ACHN (cell line): ENCODE data around the gene GRWD1.
A peak's percentile ranks its signal among the peaks of the same experiment; 100 is the strongest.
"Not testable (repeated sequence)": the region's sequence is repeated elsewhere in the genome, so short reads cannot be mapped to it uniquely, and the experiment has no call there.

Experiments
- DNase-seq: peaks from one replicate; pipeline ENCODE4 v3.0.0-alpha.2; 2015
- in situ Hi-C: cut with HindIII; loops from 2 replicates; pipeline ENCODE4 v1.10.0; 2017; ENCODE audit warnings: low sequenced_read_pairs, low pct_ligation_motif_present, low pct_unique_long_range_greater_than_20kb

Gene GRWD1

DNA sequence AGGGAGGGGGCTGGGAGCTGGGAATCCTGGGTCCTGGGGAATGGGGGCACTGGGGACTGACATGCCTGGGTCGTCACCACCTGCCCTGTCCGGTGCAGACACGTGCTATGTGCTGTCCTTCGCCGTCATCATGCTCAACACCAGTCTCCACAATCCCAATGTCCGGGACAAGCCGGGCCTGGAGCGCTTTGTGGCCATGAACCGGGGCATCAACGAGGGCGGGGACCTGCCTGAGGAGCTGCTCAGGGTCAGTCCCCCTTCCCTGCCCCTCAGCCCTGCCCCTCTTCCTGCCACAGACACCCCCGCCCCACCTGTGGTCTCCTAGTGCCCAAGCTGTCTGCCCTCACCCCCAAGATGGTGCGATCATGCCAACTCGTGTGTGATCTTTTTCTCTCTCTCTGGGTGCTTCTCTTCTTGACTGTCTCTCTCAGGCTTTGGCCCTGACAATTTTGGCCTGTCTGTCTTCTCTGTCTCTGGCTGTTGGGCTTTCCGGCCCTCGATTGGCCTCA is 28.4 kb downstream of the GRWD1 start:
- no peak for DNase-seq
- in situ Hi-C loops, result no loop called here

DNA sequence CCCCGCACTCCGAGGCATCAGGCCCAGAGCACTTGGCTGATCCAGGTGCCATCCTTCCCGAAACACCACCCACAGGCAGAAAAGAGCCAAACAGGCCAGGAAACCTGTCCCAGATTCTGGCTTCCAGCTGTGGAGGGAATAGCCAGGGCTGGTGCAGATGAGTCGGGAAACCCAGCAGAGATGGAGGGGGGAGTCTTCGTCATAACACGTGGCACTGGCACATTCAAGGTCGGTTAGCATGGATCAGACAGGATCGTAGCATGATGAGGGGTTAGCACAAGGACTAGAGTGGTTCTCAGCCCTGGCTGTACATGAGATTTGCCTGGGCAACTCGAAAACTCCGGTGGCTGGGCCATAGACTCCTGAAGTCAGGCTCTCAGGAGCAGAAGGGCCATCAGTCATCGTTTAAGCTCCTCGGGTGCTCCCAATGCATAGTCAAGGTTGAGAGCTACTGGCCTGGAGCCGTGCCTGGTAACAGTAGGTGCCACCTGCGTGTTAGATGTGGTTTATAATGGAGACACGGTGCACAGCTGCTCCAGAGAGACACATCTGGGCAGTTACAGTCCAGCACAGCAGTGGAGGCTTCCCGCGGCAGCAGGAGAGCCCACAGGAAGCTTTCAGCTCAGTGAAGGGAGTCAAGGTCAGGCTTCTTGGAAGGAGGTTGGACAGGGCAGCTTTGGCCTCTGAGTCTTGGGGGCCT is 29.7 kb downstream of the GRWD1 start:
- no peak for DNase-seq
- in situ Hi-C loops, result no loop called here

DNA sequence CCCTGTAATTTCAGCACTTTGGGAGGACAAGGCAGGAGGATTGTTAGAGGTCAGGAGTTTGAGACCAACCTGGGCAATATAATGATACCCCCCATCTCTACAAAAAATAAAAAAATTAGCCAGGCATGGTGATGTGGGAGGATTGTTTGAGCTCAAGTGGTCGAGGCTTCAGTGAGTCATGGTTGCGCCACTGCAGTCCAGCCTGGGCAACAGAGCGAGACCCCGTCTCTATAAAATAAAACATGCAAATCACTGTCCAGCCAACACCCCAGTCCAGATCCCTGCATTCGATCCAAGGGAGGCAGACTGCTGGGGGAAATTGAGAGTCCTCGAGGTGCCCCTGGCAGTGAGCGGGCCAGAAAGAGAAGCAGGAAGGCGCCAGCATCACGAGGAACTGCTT is 30.4 kb downstream of the GRWD1 start:
- in situ Hi-C loops, result no loop called here
- no peak for DNase-seq

DNA sequence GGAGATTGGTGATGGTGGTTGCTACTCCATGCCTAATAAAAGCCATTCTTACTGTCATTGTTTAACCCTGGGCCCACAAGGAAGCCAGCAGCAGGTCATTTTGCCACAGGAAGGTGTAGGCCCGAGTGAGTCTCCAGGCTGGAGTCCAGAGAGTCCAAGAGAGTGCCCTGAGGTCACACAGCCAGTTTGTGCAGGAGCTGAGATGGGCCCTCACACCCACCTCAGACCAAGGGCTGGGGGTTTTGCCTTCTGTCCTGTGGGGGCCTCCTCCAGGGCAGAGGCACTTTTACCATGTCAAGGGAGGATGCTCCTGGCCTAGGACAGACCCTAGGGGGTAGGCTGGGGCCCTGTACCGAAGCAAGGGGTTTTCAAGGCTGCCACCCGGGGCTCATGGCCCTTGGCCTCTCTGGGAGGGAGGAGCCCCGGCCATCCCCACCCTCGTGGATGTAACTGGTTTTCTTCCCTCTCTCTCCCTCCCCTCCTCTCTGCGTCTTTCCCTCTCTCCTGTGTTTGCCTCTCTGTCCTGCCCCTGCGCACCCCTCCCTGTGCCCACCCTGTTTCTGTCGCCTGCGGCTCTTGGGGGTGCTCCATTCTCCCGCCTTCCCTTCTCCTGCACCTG is 31.4 kb downstream of the GRWD1 start:
- no peak for DNase-seq
- in situ Hi-C loops, result no loop called here

DNA sequence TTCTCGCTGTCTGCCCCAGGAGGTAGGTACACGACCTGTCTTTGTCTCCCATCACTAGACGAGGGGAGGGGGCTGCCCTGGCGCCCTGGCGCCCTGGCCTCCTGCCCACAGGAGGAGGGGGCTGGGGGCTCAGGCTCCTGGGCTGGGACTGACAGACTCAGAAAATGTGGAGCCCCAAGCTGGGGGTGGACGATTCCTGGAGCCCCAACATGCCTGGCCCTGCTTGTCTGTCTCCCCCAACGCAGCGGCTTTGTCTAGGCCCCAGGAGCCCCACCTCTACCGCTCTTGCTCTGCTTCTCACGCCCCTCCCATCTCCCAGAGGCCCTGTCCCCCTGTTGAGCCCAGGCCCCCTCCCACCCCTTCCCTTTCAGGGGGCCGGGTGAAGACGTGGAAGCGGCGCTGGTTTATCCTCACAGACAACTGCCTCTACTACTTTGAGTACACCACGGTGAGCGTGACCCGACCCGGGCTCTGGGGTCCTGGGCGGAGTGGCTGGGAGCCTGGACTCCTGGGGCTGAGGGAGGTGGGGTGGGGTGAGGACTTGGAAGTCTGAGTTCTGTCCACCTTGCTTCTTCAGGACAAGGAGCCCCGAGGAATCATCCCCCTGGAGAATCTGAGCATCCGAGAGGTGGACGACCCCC is 32.0 kb downstream of the GRWD1 start:
- DNase-seq, result no peak
- in situ Hi-C loops, result no loop called here

DNA sequence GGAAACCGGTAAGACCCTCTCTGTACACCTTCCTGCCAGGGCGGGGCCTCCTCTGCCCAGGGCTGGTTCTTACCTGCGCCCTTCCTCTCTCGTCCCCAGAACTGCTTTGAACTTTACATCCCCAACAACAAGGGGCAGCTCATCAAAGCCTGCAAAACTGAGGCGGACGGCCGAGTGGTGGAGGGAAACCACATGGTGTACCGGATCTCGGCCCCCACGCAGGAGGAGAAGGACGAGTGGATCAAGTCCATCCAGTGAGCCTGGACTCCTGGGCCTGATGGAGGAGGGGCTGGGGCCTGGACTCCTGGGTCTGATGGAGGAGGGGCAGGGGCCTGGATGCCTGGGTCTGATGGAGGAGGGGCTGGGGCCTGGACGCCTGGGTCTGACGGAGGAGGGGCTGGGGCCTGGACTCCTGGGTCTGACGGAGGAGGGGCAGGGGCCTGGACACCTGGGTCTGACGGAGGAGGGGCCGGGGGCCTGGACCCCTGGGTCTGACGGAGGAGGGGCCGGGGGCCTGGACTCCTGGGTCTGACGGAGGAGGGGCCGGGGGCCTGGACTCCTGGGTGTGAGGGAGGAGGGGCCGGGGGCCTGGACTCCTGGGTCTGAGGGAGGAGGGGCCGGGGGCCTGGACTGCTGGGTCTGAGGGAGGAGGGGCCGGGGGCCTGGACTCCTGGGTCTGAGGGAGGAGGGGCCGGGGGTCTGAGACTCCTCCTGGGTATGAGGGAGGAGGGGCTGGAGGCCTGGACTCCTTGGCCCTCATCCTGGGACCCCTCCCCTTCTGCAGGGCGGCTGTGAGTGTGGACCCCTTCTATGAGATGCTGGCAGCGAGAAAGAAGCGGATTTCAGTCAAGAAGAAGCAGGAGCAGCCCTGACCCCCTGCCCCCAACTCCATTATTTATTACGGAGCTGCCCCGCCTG is 32.8 kb downstream of the GRWD1 start:
- in situ Hi-C loops, result no loop called here
- no peak for DNase-seq

DNA sequence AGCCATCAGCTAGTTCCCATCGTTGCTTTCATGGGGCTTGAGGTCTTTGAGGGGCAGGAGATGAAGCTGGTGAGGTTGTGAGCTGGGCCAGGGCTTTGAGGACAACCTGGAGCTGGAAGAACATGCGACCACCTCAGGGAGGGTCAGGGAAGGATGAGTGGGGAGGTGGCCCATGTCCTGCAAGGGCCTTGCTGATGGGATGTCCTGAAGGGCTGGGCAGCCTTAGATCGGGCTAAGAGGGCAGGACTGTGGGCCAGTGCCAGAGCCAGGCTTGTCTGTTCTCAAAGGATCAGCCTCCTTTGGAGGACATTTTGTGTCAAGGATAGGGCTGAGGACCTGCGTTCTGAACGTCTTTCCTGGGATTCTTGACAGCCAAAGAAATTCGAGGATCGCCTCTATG is 33.9 kb downstream of the GRWD1 start:
- DNase-seq, result no peak

DNA sequence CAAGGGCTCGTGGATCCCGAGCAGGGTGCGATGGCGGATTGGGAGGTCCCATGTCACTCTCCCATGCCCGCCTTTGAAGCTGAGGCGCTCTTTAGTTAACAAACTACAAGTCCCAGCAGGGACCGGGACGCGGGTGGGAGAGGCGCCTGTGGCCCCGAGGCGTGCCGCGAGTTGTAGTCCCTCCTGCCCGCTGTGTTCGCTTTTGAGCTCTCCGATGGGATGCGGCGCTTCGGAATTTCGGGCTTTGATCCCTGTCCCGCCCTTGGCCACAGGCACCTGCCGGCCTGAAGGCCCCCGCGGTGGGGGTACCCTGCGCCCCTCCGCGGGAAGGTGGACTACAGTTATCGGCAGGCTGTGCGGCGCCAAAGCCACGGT is 34.4 kb downstream of the GRWD1 start:
- DNase-seq, result no peak
- in situ Hi-C loops, result no loop called here

More for the DNA sequence above, 33.9 kb downstream of the GRWD1 start:
- in situ Hi-C loops, result no loop called here

DNA sequence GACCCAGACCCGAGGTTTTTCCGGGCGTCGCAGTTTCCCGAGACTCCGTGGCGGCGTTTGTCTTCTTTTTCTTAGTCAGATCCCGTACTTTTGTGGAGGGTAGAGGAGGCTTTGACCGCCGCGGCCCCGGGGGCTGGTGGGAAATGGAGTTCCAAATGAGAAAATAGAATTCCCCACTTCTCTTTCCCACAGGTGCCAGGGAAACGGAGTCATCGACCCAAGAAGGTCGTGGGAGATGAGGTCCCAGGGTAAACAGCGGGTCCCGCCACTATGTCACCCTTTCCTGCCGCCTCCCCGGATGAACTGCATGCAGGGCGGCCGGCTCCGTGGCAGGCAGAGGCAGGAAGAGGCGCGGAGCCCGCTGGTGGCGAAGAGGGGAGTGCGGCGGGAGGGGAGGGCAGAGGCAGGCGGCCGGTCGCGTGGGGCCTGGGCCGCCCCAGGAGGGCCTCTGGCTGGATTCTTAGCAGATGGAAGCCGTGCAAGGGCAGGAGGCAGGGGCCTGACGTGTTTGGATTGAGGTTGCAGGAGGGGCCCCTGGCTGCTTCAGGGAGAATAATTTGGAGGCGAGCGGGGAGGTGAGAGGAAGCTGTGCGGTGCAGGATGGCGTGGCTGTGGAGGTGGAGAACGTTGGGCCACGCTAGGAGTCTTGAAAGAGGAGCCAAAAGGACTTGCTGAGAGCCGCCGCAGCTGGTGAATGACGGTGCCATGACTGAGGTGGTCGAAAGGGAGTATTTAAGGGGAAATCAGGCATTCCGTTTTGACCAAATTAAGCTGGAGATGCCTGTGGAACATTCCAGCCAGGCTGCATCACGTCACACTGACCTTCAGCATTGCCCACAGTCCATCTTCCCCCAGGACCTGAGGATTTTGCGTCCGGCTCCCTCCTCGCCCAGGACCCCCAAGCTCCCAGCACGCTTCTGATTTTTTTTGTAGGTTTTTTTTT is 35.0 kb downstream of the GRWD1 start:
- in situ Hi-C loops, result no loop called here

DNA sequence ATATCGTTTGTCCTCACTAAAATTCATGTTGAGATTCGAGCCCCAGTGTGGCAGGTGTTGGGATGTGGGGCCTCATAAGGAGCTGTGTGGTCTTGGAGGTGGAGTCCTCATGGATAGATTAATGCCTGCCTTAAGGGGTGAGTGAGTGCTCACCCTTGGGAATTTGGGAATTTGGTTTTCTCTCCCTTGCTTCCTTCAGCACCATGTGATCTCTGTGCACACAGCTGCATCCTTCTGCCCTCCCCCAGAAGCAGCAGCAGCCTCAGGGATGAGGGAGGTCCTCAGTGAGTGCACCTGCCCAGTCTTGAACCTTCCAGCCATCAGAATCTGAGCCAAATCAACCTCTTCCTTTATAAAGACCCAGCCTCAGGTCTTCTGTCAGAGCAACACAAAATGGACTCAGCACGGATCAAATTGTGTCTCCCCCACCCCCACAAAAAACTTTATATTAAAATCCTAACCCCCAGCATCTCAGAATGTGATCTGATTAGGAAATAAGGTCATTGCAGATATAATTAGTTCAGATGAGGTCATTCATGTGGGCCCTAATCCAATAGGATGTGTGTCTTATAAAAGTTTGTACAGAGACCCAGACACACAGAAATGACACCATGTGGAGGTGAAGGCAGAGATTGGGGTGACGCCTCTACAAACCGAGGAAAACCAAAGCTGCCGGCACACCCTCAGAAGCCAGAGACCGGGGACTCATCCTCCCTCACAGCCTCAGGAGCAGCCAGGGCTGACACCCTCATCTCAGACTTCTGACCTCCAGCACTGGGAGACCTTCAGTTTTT is 36.3 kb downstream of the GRWD1 start:
- no peak for DNase-seq
- in situ Hi-C loops, result no loop called here

More for the DNA sequence above, 35.0 kb downstream of the GRWD1 start:
- no peak for DNase-seq

DNA sequence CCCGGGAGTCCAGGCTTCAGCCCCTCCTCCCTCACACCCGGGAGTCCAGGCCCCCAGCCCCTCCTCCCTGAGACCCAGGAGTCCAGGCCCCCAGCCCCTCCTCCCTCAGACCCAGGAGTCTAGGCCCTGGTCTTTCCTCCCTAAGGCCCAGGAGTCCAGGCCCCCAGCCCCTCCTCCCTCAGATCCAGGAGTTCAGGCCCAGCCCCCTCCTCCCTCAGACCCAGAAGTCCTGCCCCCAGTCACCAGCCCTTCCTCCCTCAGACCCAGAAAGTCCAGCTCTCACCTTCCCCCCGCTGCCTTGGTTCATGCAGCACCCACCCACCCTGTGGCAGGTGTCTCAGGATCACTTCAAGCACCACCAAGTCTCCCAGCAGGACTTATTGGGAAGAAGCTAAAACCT is 37.5 kb downstream of the GRWD1 start:
- DNase-seq, result no peak
- in situ Hi-C loops, result no loop called here

DNA sequence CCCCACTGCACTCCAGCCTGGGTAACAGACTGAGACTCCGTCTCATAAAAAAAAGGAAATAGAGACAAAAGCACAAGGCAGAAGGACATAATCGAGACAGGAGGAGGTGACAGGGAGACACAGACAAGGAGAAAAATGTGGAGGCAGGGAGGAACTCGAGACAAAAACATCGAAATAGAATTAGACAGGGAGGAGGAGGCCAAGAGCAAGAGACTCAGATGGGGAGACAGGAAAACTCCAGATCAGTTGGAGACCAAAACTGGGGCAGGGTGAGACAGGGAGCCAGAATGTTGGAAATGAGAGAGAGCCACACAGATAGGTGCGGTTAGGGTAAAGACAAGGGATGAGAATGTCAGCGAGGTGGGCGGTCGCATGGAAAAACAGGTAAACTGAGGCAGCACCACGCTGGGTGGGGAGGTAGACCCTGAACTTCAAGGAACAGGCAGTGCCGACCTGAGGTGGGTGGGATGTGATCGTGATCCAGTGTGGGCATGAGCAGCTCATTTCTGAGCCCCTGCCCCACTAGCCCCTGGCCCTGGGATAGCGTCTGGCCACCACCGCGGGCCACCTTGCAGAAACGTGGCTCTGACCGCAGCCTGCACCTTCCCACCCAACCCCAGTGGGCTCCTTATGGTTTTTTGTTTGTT is 38.6 kb downstream of the GRWD1 start:
- no peak for DNase-seq
- in situ Hi-C loops, result no loop called here

DNA sequence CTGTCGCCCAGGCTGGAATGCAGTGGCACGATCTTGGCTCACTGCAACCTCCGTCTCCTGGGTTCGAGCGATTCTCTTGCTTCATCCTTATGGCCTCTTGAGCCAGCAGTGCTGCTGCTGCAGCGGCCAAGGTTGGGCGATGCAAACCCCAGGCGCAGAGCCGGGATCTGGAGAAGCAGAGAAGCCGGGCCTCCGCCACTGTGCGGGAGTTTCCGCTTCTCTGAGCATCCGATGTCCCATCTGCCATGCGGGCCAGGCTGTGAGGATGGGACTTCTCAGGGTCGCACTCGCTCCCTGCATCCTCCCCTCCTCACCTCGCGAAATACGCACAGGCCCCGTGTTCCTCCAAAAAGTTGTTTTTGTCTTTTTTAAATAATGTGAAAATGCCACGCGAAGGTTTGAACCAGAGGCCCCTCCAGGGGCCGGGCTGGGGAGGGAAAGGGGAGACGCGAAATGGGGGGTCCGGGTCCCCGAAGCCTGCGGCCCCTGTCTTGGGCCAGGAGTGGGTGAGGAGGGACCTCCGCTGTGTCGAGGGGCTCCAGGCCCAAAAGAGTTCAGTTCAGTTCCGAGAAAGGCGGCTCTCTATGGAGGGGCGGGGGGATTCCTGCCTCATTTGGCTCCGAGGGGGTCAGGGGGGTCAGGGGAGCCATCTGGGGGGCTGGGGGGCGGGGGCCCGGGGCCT is 39.3 kb downstream of the GRWD1 start:
- no peak for DNase-seq
- in situ Hi-C loops, result no loop called here

DNA sequence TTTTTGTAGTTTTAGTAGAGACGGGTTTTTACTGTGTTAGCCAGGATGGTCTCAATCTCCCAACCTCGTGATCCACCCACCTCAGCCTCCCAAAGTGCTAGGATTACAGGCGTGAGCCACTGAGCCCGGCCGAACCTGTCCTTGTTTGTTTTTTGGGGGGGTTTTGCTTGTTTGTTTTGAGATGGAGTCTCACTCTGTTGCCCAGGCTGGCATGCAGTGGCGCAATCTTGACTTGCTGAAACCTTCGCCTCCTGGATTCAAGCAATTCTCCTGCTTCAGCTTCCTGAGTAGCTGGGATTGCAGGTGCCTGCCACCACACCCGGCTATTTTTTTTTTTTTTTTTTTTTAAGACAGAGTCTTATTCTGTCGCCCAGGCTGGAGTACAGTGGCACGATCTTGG is 40.9 kb downstream of the GRWD1 start:
- DNase-seq, in situ Hi-C loops: not testable (repeated sequence)

DNA sequence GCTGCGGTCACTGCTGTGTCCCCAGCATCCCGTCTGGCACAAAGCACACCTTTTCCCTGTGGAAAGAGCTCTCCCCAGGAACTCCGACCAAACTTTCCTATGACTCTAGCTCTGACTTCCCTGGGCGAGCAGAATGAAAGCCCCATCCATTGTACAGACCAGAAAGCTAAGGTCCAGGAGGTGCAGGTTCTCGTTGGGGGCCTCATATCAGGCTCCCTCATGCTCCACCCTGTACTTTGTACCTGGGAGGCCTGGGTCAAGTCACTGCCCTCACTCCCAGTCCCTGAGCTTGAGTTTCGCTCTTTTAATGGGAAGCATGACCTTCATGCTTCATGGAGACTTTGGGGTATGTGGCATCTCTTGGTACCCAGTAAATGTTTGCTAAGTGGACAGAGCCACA is 41.8 kb downstream of the GRWD1 start:
- DNase-seq, result no peak
- in situ Hi-C loops, result no loop called here

DNA sequence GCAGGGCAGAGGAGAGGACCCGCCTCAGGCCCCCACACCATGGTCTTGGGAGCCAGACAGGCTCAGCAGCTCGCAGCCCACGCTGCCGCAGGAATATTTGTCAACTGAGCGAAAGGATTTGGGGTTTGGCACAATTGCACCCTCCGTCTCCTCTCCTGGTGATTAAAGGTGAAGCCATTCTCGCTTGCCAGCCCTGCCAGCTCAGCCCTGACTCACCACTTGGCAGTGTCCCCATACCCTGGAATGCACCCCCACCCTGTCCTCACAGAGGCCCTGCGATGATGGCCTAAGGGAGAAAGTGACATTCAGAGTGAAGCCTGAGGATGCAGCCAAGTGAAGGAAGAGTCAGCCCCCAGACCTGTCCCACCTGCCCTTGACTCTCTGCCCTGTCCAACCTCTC is 42.2 kb downstream of the GRWD1 start:
- in situ Hi-C loops, result no loop called here
- peak; percentile 87 for DNase-seq
